Activated naive CD4-positive, alpha-beta T cell treated with anti-CD3 and anti-CD28 coated beads for 36 hours (primary cell): ENCODE results near the gene NTPCR. TPM values are rescaled to one million over a fixed set of nuclear protein-coding genes. Genes with fewer than 3 reads are reported as not detected.

Experiments used
- CTCF ChIA-PET: fragments of 350-600 bp; sonication (Branson Sonifier 250); formaldehyde crosslinking; loops from one replicate; lab custom pipeline; 2021; ENCODE audit warnings: antibody characterized with exemption; lab: Charles Lee
- DNase-seq: peaks from one replicate; pipeline ENCODE4 v3.0.0-alpha.2; 2020
- H3K27ac Mint-ChIP-seq: one replicate; pipeline ENCODE4 v1.8.0; 2021; ENCODE audit warnings: mild to moderate bottlenecking, mixed read lengths
- H3K27me3 Mint-ChIP-seq: one replicate; pipeline ENCODE4 v1.8.0; 2021; ENCODE audit warnings: low read depth, mixed read lengths
- H3K36me3 Mint-ChIP-seq: one replicate; pipeline ENCODE4 v1.8.0; 2021; ENCODE audit warnings: low read depth, mixed read lengths
- H3K4me1 Mint-ChIP-seq: one replicate; pipeline ENCODE4 v1.8.0; 2021; ENCODE audit warnings: low read depth, mixed read lengths
- H3K4me3 Mint-ChIP-seq: one replicate; pipeline ENCODE4 v1.8.0; 2021; ENCODE audit warnings: mild to moderate bottlenecking, moderate library complexity, mixed read lengths
- H3K9me3 Mint-ChIP-seq: one replicate; pipeline ENCODE4 v1.8.0; 2021; ENCODE audit warnings: mixed read lengths
- intact Hi-C: fragments of 100-400 bp; cut with micrococcal nuclease; formaldehyde crosslinking; loops from one replicate; pipeline ENCODE4 v1.15.1; 2023
- total RNA-seq, 2 experiments: library from RNA; stranded (reverse); gene quantifications; one replicate each; pipeline ENCODE4 v1.2.3, GENCODE V29; 2021

NTPCR gene
- total RNA-seq, 2 experiments from 2014 or later: 53.1 TPM

GRCh38 chr1:232968965-232969364 lies 18.6 kb downstream of the NTPCR start:
- intact Hi-C loops: no loop called here
- H3K4me1 Mint-ChIP-seq: peaks cover 11% of the 10 kb centered on the region
- no peaks in the 10 kb centered on the region for H3K27me3 Mint-ChIP-seq
- no peak for DNase-seq
- peaks cover 56% of the 10 kb centered on the region for H3K36me3 Mint-ChIP-seq
- H3K9me3 Mint-ChIP-seq: peaks cover 16% of the 10 kb centered on the region
- CTCF ChIA-PET: no interaction called here
- no peak overlapping the region for H3K4me3 Mint-ChIP-seq
- H3K27ac Mint-ChIP-seq: no peak overlapping the region

GRCh38 chr1:232969799-232970198 lies 19.4 kb downstream of the NTPCR start:
- Mint-ChIP-seq H3K36me3 (peaks cover 61% of the 10 kb centered on the region), H3K27ac (no peak overlapping the region), H3K4me1 (peaks cover 7% of the 10 kb centered on the region), H3K27me3 (no peaks in the 10 kb centered on the region), H3K4me3 (no peak overlapping the region), H3K9me3 (peaks cover 22% of the 10 kb centered on the region)
- intact Hi-C loops: no loop called here
- no peak for DNase-seq
- CTCF ChIA-PET: no interaction called here

GRCh38 chr1:232970508-232970907 lies 20.1 kb downstream of the NTPCR start:
- intact Hi-C loops: no loop called here
- DNase-seq: no peak
- CTCF ChIA-PET: no interaction called here
- H3K4me3 Mint-ChIP-seq: no peak overlapping the region
- H3K36me3 Mint-ChIP-seq: peaks cover 62% of the 10 kb centered on the region
- H3K9me3 Mint-ChIP-seq: peaks cover 22% of the 10 kb centered on the region
- H3K4me1 Mint-ChIP-seq: peaks cover under 1% of the 10 kb centered on the region
- no peaks in the 10 kb centered on the region for H3K27me3 Mint-ChIP-seq
- no peak overlapping the region for H3K27ac Mint-ChIP-seq

GRCh38 chr1:232973652-232974611 lies 23.5 kb downstream of the NTPCR start:
- Mint-ChIP-seq H3K36me3 (peaks cover 62% of the 10 kb centered on the region), H3K27ac (peak overlapping the region; percentile 11), H3K27me3 (no peaks in the 10 kb centered on the region), H3K4me3 (no peak overlapping the region), H3K4me1 (peaks cover 17% of the 10 kb centered on the region), H3K9me3 (peaks cover 22% of the 10 kb centered on the region)
- CTCF ChIA-PET: interaction anchor here (0.7 kb wide), 1 partner anchor 1425 kb away, joined by 3 read pairs; no protein-coding TSS in a partner anchor
- intact Hi-C loops: no loop called here
- no peak for DNase-seq

GRCh38 chr1:232974971-232975370 lies 24.6 kb downstream of the NTPCR start:
- Mint-ChIP-seq H3K4me1 (peaks cover 18% of the 10 kb centered on the region), H3K36me3 (peaks cover 54% of the 10 kb centered on the region), H3K4me3 (no peak overlapping the region), H3K9me3 (peaks cover 22% of the 10 kb centered on the region), H3K27ac (no peak overlapping the region), H3K27me3 (no peaks in the 10 kb centered on the region)
- intact Hi-C loops: no loop called here
- DNase-seq: no peak
- CTCF ChIA-PET: no interaction called here

GRCh38 chr1:232978091-232978634 lies 27.8 kb downstream of the NTPCR start:
- peaks cover 13% of the 10 kb centered on the region for H3K9me3 Mint-ChIP-seq
- peaks cover 28% of the 10 kb centered on the region for H3K36me3 Mint-ChIP-seq
- H3K4me1 Mint-ChIP-seq: peaks cover 18% of the 10 kb centered on the region
- CTCF ChIA-PET: no interaction called here
- DNase-seq: peak; percentile 56
- H3K4me3 Mint-ChIP-seq: no peak overlapping the region
- peak overlapping the region; percentile 18 for H3K27ac Mint-ChIP-seq
- no peaks in the 10 kb centered on the region for H3K27me3 Mint-ChIP-seq
- intact Hi-C loops: loop anchor here (1.0 kb wide), 1 partner anchor 28 kb away; the partner anchor contains the start of gene NTPCR

- Mint-ChIP-seq H3K27me3 (no peaks in the 10 kb centered on the region), H3K4me1 (peaks cover 18% of the 10 kb centered on the region), H3K9me3 (peaks cover 7% of the 10 kb centered on the region), H3K36me3 (peaks cover 24% of the 10 kb centered on the region), H3K27ac (peak overlapping the region; percentile 47), H3K4me3 (no peak overlapping the region)
- CTCF ChIA-PET: interaction anchor here (0.6 kb wide), 1 partner anchor 483 kb away, joined by 3 read pairs; no protein-coding TSS in a partner anchor
- DNase-seq: no peak
- intact Hi-C loops: loop anchor here (1.0 kb wide), 1 partner anchor 29 kb away; the partner anchor contains the start of gene NTPCR
Measured at GRCh38 chr1:232978815-232979214, 28.4 kb downstream of the NTPCR start.

- CTCF ChIA-PET: no interaction called here
- H3K9me3 Mint-ChIP-seq: no peaks in the 10 kb centered on the region
- intact Hi-C loops: no loop called here
- H3K36me3 Mint-ChIP-seq: peaks cover 18% of the 10 kb centered on the region
- peaks cover 18% of the 10 kb centered on the region for H3K4me1 Mint-ChIP-seq
- H3K27ac Mint-ChIP-seq: no peak overlapping the region
- H3K4me3 Mint-ChIP-seq: no peak overlapping the region
- no peaks in the 10 kb centered on the region for H3K27me3 Mint-ChIP-seq
- DNase-seq: no peak
Measured at GRCh38 chr1:232979558-232979957, 29.1 kb downstream of the NTPCR start.

GRCh38 chr1:232980355-232980978 lies 30.1 kb downstream of the NTPCR start:
- Mint-ChIP-seq H3K36me3 (peaks cover 15% of the 10 kb centered on the region), H3K4me1 (peaks cover 18% of the 10 kb centered on the region), H3K27me3 (no peaks in the 10 kb centered on the region), H3K4me3 (no peak overlapping the region), H3K27ac (no peak overlapping the region), H3K9me3 (no peaks in the 10 kb centered on the region)
- CTCF ChIA-PET: no interaction called here
- intact Hi-C loops: no loop called here
- DNase-seq: no peak

GRCh38 chr1:232980986-232981560 lies 30.7 kb downstream of the NTPCR start:
- no peak overlapping the region for H3K27ac Mint-ChIP-seq
- CTCF ChIA-PET: interaction anchor here (0.6 kb wide), 1 partner anchor 344 kb away, joined by 3 read pairs; no protein-coding TSS in a partner anchor
- intact Hi-C loops: no loop called here

GRCh38 chr1:232982238-232982944 lies 32.0 kb downstream of the NTPCR start:
- no peak for DNase-seq
- Mint-ChIP-seq H3K27me3 (no peaks in the 10 kb centered on the region), H3K4me1 (peaks cover 15% of the 10 kb centered on the region), H3K27ac (no peak overlapping the region), H3K9me3 (no peaks in the 10 kb centered on the region), H3K36me3 (peaks cover 12% of the 10 kb centered on the region), H3K4me3 (no peak overlapping the region)
- intact Hi-C loops: no loop called here
- CTCF ChIA-PET: interaction anchor here (0.6 kb wide), 1 partner anchor 250 kb away, joined by 4 read pairs; no protein-coding TSS in a partner anchor

More at GRCh38 chr1:232980986-232981560, 30.7 kb downstream of the NTPCR start:
- H3K4me3 Mint-ChIP-seq: no peak overlapping the region
- peaks cover 18% of the 10 kb centered on the region for H3K4me1 Mint-ChIP-seq
- H3K9me3 Mint-ChIP-seq: no peaks in the 10 kb centered on the region
- DNase-seq: no peak
- H3K36me3 Mint-ChIP-seq: peaks cover 15% of the 10 kb centered on the region
- no peaks in the 10 kb centered on the region for H3K27me3 Mint-ChIP-seq
